H54 (cell line): ENCODE data around the gene PFKFB3.
A peak's percentile ranks its signal among the peaks of the same experiment; 100 is the strongest.
"Not testable (repeated sequence)": the region's sequence is repeated elsewhere in the genome, so short reads cannot be mapped to it uniquely, and the experiment has no call there.

Source experiments
- DNase-seq: peaks from one replicate; pipeline ENCODE4 v3.0.0; 2011; ENCODE audit warnings: low spot score, mixed read lengths; ENCODE audit not compliant: insufficient read length
- FAIRE-seq: peaks from 3 replicates; lab custom pipeline; 2011; peaks lifted over from hg19 to GRCh38; lab: Jason Lieb, UNC
- POLR2A ChIP-seq: IDR thresholded peaks from 2 replicates; pipeline ENCODE4 v1.6.1; 2011; ENCODE audit warnings: low read depth, mild to moderate bottlenecking, low read length

PFKFB3 gene

DNA sequence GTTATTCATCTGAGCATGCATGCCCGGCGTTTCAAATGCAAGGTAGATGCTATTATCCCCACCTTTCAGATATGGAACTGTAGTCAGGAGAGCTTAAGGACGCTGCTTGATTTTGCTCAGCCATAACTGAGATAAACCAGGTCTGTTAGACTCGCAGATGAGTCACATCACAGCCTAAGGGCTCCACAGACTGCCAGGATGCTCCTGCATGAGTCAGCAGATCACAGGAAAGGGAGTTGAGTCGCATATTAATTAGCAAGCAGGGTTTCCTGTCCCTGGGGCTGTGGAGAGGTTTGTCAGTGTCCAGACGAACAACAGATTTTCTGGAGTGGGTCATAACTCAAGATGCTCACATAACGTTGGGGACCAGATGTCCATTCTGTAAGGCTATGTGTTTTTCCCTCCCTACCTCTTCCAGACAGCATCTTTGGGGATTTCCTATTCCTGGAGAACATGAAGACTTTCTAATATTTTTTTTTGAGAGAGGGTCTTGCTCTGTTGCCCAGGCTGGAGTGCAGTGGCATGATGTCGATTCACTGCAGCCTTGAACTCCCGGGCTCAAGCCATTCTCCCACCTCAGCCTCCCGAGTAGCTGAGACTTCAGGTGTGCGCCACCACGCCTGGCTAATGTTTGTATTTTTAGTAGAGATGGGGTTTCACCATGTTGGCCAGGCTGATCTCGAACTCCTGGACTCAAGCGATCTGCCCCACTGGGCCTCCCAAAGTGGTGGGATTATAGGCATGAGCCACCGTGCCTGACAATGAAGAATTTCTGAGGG, 36.7 kb downstream of the PFKFB3 start:
- TF ChIP-seq POLR2A, result no peak
- DNase-seq (peak; percentile 91), FAIRE-seq (peak; percentile 95)

DNA sequence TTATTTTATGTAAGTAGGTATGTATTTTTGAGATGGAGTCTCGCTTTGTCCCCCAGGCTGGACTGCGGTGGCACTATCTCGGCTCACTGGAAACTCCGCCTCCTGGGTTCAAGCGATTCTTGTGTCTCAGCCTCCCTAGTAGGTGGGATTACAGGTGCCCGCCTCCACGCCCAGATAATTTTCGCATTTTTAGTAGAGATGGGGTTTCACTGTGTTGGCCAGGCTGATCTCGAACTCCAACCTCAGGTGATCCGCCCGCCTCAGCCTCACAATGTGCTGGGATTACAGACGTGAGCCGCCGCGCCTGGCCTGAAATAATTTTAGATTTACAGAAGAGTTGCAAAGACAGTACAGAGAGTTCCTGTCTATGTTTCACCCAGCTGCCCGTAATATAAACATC, 37.5 kb downstream of the PFKFB3 start:
- FAIRE-seq, result no peak
- DNase-seq, result no peak
- no peak for TF ChIP-seq POLR2A

DNA sequence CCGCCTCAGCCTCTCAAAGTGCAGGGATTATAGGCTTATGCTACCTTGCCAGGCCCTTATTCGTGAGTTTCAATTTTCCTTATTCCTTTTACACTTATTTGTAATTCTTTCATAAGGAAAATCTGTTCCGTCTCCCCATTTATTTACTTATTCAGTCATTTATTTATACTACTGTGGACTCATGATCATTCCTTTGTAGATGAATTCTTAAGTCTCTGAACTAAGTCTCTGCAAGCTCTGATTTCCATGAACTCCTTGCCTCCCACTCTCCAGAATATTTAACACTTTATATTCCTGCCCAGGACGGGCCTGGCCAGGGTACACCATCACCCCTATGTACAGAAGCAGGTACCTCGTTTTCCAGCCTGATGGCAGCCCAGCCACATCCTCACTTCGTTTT, 39.4 kb downstream of the PFKFB3 start:
- DNase-seq (no peak), FAIRE-seq (no peak)
- no peak for TF ChIP-seq POLR2A

DNA sequence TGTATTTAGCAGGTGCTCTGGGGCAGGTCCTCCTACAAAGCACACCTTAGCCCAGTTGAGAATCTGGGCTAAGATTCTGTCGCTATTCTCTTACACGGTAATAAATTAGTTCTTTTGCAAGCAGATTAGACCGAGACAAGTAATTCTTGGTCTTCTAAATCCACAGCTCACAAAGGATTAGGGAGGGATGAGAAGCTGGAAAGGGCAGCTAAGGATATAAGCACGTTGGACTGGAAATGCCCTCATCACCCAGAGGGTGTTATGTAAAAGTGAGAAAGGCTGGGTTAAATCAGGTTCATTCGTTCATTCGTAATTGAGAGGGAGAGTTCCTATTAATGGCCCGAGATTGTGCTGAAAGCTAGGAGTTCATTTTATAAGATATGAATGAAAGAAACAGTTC, 41.8 kb downstream of the PFKFB3 start:
- DNase-seq (no peak), FAIRE-seq (no peak)
- TF ChIP-seq POLR2A, result no peak

DNA sequence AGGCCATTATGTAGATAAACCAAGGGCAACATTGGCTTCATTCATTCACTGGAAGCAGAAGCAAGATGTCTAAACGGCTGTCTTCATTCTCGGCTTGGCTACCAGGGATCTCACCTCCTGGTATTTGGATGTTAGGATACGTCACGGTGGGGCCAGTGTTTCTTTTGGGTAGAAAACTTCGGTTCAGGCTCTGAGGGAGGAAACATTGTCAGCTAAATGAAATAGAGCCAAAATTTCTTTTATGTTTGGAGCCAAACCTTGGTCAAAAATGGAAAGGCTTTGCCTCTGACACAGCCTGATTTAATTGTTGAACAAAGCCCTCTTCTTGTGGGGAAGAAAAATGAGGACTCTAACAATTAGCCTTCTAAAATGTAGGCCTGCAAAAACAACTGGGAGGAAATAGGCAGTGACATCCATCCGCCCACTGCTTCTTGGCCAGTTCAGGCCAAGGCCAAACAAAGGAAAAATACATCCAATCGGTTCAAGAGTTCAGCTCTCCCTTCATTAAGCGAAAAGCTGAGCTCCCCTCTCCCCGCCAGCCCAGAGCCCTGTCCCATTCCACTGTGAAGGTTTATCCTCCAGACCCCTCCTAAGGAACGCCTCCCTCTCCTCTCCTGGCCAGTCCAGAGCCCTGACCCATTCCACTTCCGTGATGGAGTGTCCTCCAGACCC, 44.4 kb downstream of the PFKFB3 start:
- no peak for TF ChIP-seq POLR2A
- FAIRE-seq (no peak), DNase-seq (no peak)

DNA sequence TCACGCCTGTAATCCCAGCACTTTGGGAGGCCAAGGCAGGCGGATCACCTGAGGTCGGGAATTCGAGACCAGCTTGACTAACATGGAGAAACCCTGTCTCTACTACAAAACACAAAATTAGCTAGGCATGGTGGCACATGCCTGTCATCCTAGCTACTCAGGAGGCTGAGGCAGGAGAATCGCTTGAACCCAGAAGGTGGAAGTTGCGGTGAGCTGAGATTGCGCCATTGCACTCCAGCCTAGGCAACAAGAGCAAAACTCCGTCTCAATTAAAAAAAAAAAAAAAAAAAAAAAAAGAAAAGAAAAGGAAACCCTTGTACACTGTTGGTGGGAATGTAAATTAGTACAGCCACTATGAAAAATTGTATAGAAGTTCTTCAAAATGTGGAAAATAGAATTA, 46.2 kb downstream of the PFKFB3 start:
- not testable (repeated sequence) for DNase-seq, FAIRE-seq

DNA sequence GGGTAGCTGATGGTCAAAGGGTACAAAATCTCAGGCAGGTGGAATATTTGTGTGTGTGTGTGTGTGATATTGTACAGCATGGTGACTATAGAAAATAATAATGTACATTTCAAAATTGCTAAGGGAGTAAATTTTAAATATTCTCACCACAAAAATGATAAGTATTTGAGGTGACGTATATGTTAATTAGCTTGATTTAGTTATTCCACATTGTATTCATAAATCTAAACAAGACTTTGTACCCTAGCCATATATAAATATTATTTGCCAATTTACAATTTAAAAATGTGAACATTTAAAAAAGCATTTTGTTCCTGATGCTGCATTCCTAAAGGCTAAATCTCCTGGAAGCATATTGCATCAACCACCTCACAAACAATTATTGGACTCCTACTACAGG, 47.0 kb downstream of the PFKFB3 start:
- TF ChIP-seq POLR2A, result no peak
- FAIRE-seq, result no peak
- DNase-seq, result no peak

DNA sequence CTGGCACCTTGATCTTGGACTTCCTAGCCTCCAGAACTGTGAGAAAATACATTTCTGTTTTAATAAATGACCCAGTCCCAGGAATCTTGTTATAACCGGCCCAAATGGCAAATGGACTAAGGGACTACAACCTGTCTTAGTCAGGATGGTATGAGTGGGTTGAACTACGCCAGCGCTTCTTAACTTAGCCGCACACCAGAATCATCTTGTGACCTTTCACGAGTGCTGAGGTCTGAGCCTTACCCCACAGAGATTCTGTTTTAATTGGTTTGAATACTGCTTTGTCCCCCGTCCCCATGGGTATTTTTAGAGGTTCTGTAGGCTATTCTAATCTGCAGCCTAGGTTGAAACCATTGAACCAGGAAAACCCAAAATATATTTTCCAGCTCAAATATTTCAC, 48.0 kb downstream of the PFKFB3 start:
- TF ChIP-seq POLR2A, result no peak
- FAIRE-seq (no peak), DNase-seq (no peak)

DNA sequence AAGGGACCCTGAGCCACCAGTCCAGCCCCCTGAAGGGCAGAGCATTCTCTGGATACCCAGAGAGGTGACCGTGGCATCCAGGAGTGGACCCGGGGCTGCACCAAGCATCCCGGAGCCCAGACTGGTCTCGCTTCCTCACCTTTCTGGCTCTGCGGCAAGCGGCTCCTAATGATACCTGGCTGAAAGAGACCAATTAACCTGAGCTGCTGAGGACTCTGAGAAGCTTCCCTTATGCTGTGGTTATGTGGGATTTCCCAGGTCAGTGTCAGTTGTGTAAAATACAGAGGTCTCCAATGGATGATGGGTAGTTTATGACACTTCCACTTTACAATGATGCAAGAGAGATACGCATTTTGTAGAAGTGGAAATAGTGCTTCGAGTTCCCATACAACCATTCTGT, 51.5 kb downstream of the PFKFB3 start:
- FAIRE-seq (no peak), DNase-seq (no peak)
- no peak for TF ChIP-seq POLR2A

DNA sequence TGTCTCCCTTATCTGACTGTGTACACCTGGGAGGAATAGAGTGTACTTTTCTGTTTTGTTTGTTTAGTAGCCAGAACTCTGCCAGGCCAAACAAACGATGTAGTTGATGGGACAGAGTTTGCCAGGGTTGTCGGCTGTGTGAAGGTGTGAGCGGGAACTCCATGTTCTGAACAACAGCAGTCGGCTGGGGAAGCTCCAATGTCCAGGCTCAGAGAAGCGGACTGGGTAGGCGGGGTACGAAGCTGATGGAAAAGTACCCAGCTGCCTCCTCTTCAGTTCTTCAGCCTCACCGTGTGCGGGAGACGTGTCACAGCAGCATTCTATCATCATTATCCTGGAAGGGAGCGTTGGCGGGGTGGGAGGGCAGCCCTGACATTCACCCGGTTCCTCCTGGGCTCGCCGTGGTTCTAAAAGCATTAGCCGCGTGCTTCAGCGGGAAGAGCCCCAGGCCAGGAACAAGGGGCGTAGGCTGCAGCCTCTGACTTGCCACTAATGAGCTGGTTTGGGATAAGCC, 52.9 kb downstream of the PFKFB3 start:
- FAIRE-seq, result no peak
- no peak for DNase-seq
- no peak for TF ChIP-seq POLR2A

DNA sequence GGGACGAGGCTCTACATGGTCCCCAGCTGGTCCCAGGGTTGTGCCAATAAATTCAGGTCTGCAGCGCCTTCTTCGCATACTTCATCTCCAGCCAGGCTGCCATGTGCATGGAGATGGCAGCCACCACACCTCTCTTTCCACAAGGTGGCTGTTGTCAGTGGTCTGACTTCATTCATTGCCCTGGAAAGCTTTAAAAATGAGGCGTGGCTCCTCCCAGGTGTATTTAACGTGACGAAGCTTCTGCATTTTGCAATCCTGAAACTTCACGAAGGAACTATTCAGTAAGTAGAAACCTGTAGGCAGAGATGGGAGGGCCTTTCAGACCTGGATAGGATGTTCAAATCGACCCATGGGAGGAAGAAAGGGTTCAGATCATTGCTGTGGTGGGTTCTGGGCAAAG, 53.7 kb downstream of the PFKFB3 start:
- no peak for DNase-seq
- no peak for TF ChIP-seq POLR2A
- FAIRE-seq, result no peak

DNA sequence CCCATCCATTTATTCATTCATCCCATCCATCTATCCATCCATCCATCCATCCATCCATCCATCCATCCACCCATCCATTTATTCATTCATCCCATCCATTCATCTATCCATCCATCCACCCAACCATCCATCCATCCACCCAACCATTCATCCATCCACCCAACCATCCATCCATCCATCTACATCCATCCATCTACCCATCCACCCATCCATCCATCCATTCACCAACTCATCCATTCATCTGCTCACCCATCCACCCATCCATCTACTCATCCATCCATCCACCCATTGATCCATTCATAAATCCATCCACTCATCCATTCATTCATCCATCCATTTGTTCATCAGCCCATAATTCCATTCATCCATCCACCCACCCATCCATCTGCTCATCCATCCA, 56.4 kb downstream of the PFKFB3 start:
- DNase-seq, result no peak
- TF ChIP-seq POLR2A, result no peak
- no peak for FAIRE-seq

DNA sequence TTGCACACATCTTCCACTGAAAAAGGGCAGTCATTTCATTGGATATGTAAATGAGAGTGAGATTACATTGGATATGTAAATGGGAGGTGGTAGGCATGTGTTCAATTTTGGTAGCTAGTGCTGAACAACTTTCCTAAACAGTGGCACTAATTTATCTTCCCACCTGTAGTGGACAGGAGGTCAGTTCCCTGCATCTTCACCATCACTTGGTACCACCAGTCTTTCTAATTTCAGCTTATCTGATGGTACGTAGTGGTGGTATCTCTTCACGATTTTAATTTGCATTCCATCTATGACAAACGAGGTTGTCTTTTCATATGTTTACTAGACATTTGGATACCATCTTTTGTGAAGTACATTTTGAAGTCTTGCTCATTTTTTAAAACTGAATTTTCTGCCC, 58.1 kb downstream of the PFKFB3 start:
- FAIRE-seq (no peak), DNase-seq (no peak)
- no peak for TF ChIP-seq POLR2A

DNA sequence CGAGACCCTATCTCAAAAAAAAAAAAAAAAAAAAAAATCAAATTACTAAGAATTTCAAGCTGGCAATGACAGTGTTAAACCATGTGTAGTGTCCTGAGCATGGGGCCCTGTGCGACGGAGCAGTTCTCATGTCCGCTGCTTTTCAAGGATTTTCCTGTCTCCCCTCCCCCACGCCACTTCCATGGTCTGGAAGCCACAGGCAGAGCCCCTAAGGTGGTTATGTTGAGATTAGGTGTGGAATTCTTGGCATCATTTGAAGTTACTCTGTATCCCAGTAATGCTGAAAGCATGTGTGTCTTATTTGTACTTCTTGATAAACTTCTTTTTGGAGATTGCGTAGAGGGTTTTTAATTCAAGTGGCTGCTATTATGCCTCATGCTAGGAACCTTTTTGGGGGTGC, 65.2 kb downstream of the PFKFB3 start:
- DNase-seq (no peak), FAIRE-seq (no peak)
- TF ChIP-seq POLR2A, result no peak

DNA sequence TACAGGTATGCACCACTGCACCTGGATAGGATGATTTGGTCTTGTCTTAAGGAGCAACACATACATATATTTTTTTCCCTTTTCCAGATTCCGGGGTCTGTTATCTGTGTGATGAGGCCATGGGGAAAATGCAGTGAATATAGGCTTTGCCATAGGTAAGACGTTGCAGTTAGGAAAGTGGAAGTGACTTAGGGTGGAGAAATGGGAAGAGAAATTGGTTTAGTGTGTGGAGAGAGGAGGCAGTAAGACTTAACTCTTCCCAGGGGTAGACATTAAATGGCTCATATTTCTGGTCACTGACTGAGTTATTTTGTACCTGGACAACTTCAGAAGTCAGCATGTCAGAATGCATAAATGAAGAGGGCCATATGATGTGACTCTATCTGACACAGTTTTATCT, 66.7 kb downstream of the PFKFB3 start:
- FAIRE-seq (no peak), DNase-seq (no peak)
- no peak for TF ChIP-seq POLR2A
